Hematopoietic multipotent progenitor cell treated with erythropoietin and hydrocortisone succinate and interleukin-3 and kit ligand, for 8 days (in vitro differentiated cells): ENCODE measurements around the gene LHFPL3.
A peak's percentile ranks its signal among the peaks of the same experiment; 100 is the strongest.

Experiments
- DNase-seq: peaks from one replicate; pipeline ENCODE4 v3.0.0-alpha.2; 2015

Gene LHFPL3

DNA sequence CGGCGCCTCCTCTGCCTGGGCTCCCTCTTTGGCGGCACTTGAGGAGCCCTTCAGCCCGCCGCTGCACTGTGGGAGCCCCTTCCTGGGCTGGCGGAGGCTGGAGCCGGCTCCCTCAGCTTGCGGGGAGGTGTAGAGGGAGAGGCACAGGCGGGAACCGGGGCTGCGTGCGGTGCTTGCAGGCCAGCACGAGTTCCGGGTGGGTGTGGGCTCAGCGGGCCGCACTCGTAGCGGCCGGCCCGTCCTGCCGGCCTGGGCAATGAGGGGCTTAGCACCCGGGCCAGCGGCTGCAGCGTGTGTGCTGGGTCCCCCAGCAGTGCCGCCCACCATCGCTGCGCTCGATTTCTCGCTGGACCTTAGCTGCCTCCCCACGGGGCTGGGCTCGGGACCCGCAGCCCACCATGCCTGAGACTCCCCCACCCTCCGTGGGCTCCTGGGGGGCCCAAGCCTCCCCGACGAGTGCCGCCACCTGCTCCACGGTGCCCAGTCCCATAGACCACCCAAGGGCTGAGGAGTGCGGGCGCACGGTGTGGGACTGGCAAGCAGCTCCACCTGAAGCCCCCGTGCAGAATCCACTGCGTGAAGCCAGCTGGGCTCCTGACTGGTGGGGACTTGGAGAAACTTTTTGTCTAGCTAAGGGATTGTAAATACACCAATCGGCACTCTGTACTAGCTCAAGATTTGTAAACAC, 611.8 kb downstream of the LHFPL3 start:
- no peak for DNase-seq

DNA sequence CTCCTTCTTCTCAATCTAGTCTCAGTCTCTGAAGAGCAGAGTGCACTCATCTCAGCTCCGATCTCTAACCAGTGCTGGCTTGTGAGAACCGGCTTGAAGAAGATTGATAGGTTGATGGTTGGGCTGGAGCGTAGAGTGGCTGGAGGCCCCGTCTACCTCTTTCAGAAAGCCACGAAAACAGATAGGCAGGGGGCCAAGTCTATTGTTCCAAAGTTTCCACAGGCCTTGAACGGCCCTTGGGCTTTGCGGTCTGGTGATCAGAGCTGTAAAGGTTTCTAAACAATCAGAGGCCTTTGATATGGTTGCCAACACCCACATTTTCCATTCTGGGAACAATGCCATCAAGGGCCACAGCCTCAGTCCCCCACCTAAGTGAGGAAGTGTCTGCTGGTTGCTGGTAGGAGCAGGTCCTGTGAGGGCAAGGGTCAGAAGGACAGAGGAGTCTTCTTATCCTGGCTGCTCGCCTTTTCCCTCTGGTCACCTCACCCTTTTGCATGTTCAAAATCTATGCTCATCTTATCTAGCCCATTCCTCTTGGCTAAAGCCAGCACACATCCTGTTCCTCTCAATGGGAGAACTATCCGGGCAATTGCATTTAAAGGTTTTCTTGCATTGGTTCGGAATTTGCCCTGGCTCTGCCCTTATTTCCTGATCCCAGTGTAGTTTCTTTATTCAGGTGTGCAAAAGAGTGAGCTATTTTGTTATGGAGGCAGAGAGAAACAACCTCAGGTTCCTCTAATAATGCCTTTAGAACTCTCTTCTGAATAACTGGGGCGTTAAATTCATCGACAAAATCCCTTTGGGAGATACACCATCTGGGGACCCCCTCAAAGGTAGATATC, 615.3 kb downstream of the LHFPL3 start:
- DNase-seq: peak; percentile 96

DNA sequence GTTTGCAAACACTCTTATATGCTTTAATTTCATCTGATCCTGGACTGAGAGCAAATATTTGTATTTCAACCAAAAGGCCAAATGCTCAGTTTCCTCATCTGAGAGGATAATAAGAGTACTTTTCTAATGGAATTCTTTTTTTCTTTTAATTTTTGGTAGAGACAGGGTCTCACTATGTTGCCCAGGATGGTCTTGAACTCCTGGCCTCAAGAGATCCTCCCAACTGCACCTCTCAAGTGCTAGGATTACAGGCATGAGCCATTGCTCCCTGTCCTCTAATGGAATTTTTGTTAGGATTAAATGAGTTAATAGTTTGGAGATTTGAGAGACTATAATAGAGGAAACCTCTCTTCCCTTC, 617.2 kb downstream of the LHFPL3 start:
- DNase-seq: no peak

DNA sequence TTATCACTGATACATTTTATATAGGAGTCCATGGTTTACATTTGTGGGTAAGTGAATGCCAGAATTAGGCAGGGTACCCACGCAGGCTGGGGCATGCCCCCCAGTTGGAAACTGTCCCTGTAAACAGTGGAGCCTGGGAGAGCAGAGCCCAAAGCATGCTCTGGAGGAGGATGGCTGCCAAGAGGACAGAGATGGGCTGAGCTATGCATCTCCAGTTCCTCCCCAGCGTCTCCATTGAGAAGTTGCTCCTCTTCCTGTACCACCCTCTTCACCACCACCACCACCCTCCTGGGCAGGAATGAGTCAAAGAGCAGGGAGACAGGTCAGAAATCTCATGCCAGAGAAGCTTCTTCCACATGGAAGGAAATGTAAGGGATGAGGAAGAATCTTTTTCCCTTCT, 617.9 kb downstream of the LHFPL3 start:
- no peak for DNase-seq

DNA sequence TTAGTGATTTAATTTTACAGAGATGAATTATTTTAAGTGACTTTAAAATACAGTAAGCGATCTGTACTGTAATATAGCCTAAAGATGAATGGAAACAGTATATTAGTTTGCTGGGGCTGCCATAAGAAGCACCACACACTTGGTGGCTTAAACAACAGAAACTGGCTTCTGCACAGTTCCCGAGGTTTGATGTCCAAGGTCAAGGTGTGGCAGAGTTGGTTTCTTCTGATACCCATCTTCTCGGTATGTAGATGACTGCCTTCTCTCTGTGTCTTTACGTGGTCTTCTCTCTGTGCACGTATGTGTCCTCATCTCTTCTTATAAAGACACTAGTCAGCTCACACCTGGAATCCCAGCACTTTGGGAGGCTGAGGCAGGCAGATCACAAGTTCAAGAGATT, 621.6 kb downstream of the LHFPL3 start:
- DNase-seq: no peak

DNA sequence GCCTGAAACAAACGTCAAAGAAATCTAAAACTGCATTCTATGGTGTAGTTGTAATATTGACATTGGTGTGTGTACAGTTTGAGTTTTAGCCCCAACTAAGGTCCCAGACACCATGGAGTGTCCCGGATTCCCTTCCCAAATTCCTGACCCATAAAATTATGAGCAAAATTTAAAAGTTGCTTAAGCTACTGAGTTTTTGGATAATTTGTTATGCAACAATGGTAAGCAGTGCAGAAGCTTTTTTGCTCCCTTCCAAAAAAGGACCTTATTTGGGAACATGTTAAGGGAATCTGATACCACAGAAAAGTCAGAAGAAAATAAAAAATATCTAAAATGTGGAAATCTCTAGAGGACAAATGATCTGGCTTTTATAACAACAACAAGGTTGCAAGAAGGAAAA, 622.4 kb downstream of the LHFPL3 start:
- DNase-seq: no peak

DNA sequence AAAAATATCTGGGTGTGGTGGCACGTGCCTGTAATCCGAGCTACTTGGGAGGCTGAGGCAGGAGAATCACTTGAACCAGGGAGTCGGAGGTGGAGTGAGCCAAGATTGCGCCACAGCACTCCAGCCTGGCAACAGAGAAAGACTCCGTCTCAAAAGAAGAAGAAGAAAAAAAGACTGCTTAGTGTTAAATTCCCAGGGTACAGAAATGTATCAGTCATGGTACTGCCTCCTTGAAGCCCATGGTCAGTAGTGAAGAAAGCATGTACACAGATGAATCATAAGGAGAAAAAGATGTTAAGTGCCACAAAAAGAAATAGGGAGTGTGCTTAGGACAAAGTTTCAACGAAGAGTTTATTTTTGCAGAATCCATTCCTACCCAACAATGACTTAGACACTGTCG, 623.1 kb downstream of the LHFPL3 start:
- no peak for DNase-seq

DNA sequence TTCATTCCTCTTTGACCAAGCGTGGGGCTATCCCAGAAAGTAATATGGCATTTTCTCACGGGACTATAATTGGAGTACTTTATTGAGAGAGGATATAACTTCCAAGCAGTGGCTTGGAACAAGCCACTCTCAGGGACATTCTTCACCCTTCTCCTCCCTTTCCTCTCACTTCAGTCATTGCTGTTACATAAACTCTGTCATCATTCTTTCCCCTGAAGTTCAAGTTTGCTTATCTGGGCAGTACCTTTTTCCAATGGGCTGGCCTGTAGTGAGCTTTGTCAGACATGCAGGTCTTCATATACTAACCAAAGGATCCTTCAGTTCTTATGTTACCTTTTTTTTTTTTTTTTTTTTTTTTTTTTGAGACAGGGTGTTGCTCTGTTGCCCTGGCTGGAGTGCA, 626.9 kb downstream of the LHFPL3 start:
- DNase-seq: no peak
